Bronchus fibroblast of lung (primary cell): ENCODE measurements around the gene BRAF. TPM values are rescaled to one million over a fixed set of nuclear protein-coding genes. Genes with fewer than 3 reads are reported as not detected.

ENCODE experiments used
- total RNA-seq: library from RNA; depleted of rRNA; stranded (reverse); fragments of >200 nt; gene quantifications from 2 replicates; pipeline ENCODE4 v1.2.3, GENCODE V29; 2015

The BRAF gene
- 5.4 and 7.9 TPM in 2 replicates for total RNA-seq

GRCh38 chr7:140924821-140925421, at the start of gene BRAF:
Gene BRAF, minus strand, starts transcription at chr7:140924929. Its CDS starts 226 bp downstream, at chr7:140924703.

GRCh38 chr7:140696680-140697446, 227.9 kb downstream of the BRAF start, which contains the start of gene NDUFB2:
Gene NDUFB2, plus strand, starts transcription at chr7:140696708. Its CDS starts 37 bp downstream, at chr7:140696745.

DNA sequence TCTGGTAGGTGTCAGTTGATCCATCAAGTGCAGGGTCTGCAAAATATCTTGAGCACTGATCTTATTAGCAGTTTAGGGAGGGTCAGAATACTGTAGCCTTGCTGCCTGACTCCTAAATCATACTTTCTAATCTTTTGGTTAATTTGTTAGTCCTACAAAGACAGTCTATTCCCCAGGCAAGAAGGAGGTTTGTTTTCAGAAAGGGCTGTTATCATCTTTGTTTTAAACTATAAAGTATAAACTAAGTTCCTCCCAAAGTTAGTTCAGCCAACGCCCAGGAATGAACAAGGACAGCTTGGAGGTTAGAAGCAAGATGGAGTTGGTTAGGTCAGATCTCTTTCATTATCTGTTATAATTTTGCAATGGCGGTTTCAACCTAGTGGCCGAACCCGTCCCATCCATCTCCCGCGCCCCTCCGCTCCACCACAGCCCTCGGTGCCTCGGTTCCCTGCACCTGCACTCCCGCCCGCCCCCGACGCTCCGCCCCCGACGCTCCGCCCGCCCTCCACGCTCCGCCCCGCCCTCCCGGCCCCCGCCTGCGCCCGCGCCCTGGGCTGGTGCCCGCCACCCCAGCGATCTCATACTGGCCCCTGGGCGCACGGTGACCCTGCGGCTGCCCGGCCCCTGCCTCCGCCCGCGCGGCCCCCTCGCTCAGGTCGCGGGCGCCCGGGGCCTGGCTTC, 252.2 kb downstream of the BRAF start, which contains the start of gene ADCK2:
Gene ADCK2 (plus strand): TSS at position 564 of the 681 bp plus-strand sequence. CDS start 386 bp downstream, outside the sequence.

Other genes starting within 250 kb of the BRAF start
- gene NDUFB2, start 228.2 kb downstream of the BRAF start, total RNA-seq = 412 and 426 TPM in 2 replicates
- gene MRPS33, start 90.0 kb upstream of the BRAF start, total RNA-seq = 23.2 and 27.2 TPM in 2 replicates
- gene TMEM178B, start 149.1 kb upstream of the BRAF start, total RNA-seq = under 0.01 TPM in 1 of 2 replicates, not detected in the other